GM18519 (cell line): Measurements from ENCODE around the gene GABPB1.

Experiments used
- ATAC-seq: cut with Tn5 transposase; IDR thresholded peaks from one replicate; pipeline ENCODE4 v1.9.1; 2021; ENCODE audit warnings: mild to moderate bottlenecking, moderate library complexity; ENCODE audit not compliant: unreplicated experiment, low FRiP score

Gene GABPB1

GRCh38 chr15:50345298-50345697 lies 9.7 kb downstream of the GABPB1 start:
- no peak for ATAC-seq

- no peak for ATAC-seq
Observed at GRCh38 chr15:50344006-50344464, 11.0 kb downstream of the GABPB1 start.

GRCh38 chr15:50341616-50342136 lies 13.3 kb downstream of the GABPB1 start:
- ATAC-seq, result no peak

- ATAC-seq, result no peak
Observed at GRCh38 chr15:50340416-50340815, 14.6 kb downstream of the GABPB1 start.

GRCh38 chr15:50339717-50340116 lies 15.3 kb downstream of the GABPB1 start:
- ATAC-seq, result no peak

- no peak for ATAC-seq
Observed at GRCh38 chr15:50335251-50335650, 19.7 kb downstream of the GABPB1 start.

- ATAC-seq, result no peak
Observed at GRCh38 chr15:50333229-50333628, 21.8 kb downstream of the GABPB1 start.

- no peak for ATAC-seq
Observed at GRCh38 chr15:50330921-50331320, 24.1 kb downstream of the GABPB1 start.

- ATAC-seq, result no peak
Observed at GRCh38 chr15:50328116-50328515, 26.9 kb downstream of the GABPB1 start.

- no peak for ATAC-seq
Observed at GRCh38 chr15:50321680-50322210, 33.3 kb downstream of the GABPB1 start.

- no peak for ATAC-seq
Observed at GRCh38 chr15:50320504-50320903, 34.5 kb downstream of the GABPB1 start.

GRCh38 chr15:50318697-50319096 lies 36.3 kb downstream of the GABPB1 start:
- no peak for ATAC-seq

GRCh38 chr15:50315814-50316630 lies 39.0 kb downstream of the GABPB1 start:
- no peak for ATAC-seq

GRCh38 chr15:50312636-50313035 lies 42.4 kb downstream of the GABPB1 start:
- no peak for ATAC-seq

- no peak for ATAC-seq
Observed at GRCh38 chr15:50307799-50308198, 47.2 kb downstream of the GABPB1 start.

- no peak for ATAC-seq
Observed at GRCh38 chr15:50304836-50305235, 50.2 kb downstream of the GABPB1 start.

GRCh38 chr15:50302581-50302980 lies 52.4 kb downstream of the GABPB1 start:
- no peak for ATAC-seq

GRCh38 chr15:50298340-50298739 lies 56.7 kb downstream of the GABPB1 start:
- ATAC-seq, result no peak

GRCh38 chr15:50295966-50296365 lies 59.0 kb downstream of the GABPB1 start:
- ATAC-seq, result no peak

- ATAC-seq, result no peak
Observed at GRCh38 chr15:50289749-50290148, 65.2 kb downstream of the GABPB1 start.

- ATAC-seq, result no peak
Observed at GRCh38 chr15:50287324-50288116, 67.5 kb downstream of the GABPB1 start.
